Jurkat, Clone E6-1 (cell line): ENCODE data around the gene DYSF.

Experiments used
- DNase-seq: peaks from one replicate; pipeline ENCODE4 v3.0.0-alpha.2; 2011; ENCODE audit warnings: low read depth, low spot score
- H3K4me3 ChIP-seq: 2 replicates; pipeline ENCODE4 v1.5.1; 2011; ENCODE audit warnings: mild to moderate bottlenecking, low read length, control low read depth, moderate library complexity

The DYSF gene

GRCh38 chr2:71455011-71455740, 1.8 kb downstream of the DYSF start:
- H3K4me3 ChIP-seq, result no peak overlapping the region
- DNase-seq, result no peak

GRCh38 chr2:71455741-71456569, 2.6 kb downstream of the DYSF start:
- no peak overlapping the region for H3K4me3 ChIP-seq
- DNase-seq, result peak; percentile 34

- no peak overlapping the region for H3K4me3 ChIP-seq
- DNase-seq, result no peak
These were observed 3.3 kb downstream of the DYSF start for GRCh38 chr2:71456617-71457016.

- no peak overlapping the region for H3K4me3 ChIP-seq
- DNase-seq, result no peak
These were observed 4.0 kb downstream of the DYSF start for GRCh38 chr2:71457123-71457915.

GRCh38 chr2:71457923-71458322, 4.6 kb downstream of the DYSF start:
- no peak overlapping the region for H3K4me3 ChIP-seq
- no peak for DNase-seq

GRCh38 chr2:71458413-71459083, 5.2 kb downstream of the DYSF start:
- DNase-seq, result no peak
- H3K4me3 ChIP-seq, result no peak overlapping the region

GRCh38 chr2:71459084-71459431, 5.7 kb downstream of the DYSF start:
- no peak overlapping the region for H3K4me3 ChIP-seq
- no peak for DNase-seq

- no peak for DNase-seq
- H3K4me3 ChIP-seq, result no peak overlapping the region
These were observed 6.7 kb downstream of the DYSF start for GRCh38 chr2:71460056-71460455.

GRCh38 chr2:71460595-71461303, 7.4 kb downstream of the DYSF start:
- DNase-seq, result no peak
- no peak overlapping the region for H3K4me3 ChIP-seq

GRCh38 chr2:71461304-71461671, 7.9 kb downstream of the DYSF start:
- DNase-seq, result no peak
- no peak overlapping the region for H3K4me3 ChIP-seq

- no peak overlapping the region for H3K4me3 ChIP-seq
- no peak for DNase-seq
These were observed 8.8 kb downstream of the DYSF start for GRCh38 chr2:71462056-71462605.

- no peak for DNase-seq
- no peak overlapping the region for H3K4me3 ChIP-seq
These were observed 9.4 kb downstream of the DYSF start for GRCh38 chr2:71462641-71463341.

- H3K4me3 ChIP-seq, result no peak overlapping the region
- DNase-seq, result no peak
These were observed 9.9 kb downstream of the DYSF start for GRCh38 chr2:71463342-71463654.

GRCh38 chr2:71464389-71464788, 11.0 kb downstream of the DYSF start:
- DNase-seq, result no peak
- no peak overlapping the region for H3K4me3 ChIP-seq

GRCh38 chr2:71465356-71465755, 12.0 kb downstream of the DYSF start:
- no peak for DNase-seq
- no peak overlapping the region for H3K4me3 ChIP-seq

GRCh38 chr2:71465961-71466300, 12.6 kb downstream of the DYSF start:
- no peak for DNase-seq
- no peak overlapping the region for H3K4me3 ChIP-seq

GRCh38 chr2:71466301-71467179, 13.2 kb downstream of the DYSF start:
- no peak for DNase-seq
- H3K4me3 ChIP-seq, result peak overlapping the region; percentile 52
